Esophagus squamous epithelium (tissue), 5 donors: Measurements from ENCODE around the gene DNAJC15. TPM values are rescaled to one million over a fixed set of nuclear protein-coding genes. Genes with fewer than 3 reads are reported as not detected.

ENCODE experiments used
- DNase-seq: peaks from one replicate; lab custom pipeline; 2025; lab: John Stamatoyannopoulos, UW
- H3K27ac ChIP-seq, 4 donors: fragments of 200-600 bp; sonication (generic); one replicate each; pipeline ENCODE4 v1.5.1; 2016 to 2019; ENCODE audit warnings: mild to moderate bottlenecking in 1 of 4
- H3K27me3 ChIP-seq, 4 donors: fragments of 200-600 bp; sonication (generic); 1 replicate in 3 of 4; 2 replicates in 1 of 4; pipeline versions ENCODE4 v1.5.1 to v1.6.0; 2017 to 2021; ENCODE audit warnings: antibody characterized with exemption in 1 of 4
- H3K36me3 ChIP-seq, 3 donors: fragments of 200-600 bp; sonication (generic); one replicate each; pipeline ENCODE4 v1.5.1; 2016 to 2019
- H3K4me1 ChIP-seq, 3 donors: fragments of 200-600 bp; sonication (generic); one replicate each; pipeline ENCODE4 v1.5.1; 2017 to 2019
- H3K4me3 ChIP-seq, 4 donors: fragments of 200-600 bp; sonication (generic); 1 replicate in 3 of 4; 2 replicates in 1 of 4; pipeline ENCODE4 v1.5.1; 2016 to 2019; ENCODE audit warnings: mild to moderate bottlenecking in 2 of 4, moderate library complexity in 1 of 4
- H3K9me3 ChIP-seq, 3 donors: fragments of 200-600 bp; sonication (generic); one replicate each; pipeline ENCODE4 v1.5.1; 2016 to 2019
- POLR2A ChIP-seq, 4 donors: fragments of 450-650 bp; IDR thresholded peaks; one replicate each; pipeline ENCODE4 v1.6.1; 2017; ENCODE audit warnings: antibody characterized with exemption in 4 of 4, mild to moderate bottlenecking in 4 of 4, moderate library complexity in 3 of 4
- WGBS, 2 donors: methylation state at CpG; one replicate each; pipeline ENCODE4 v1.1.5; 2018; 5-methylcytosine and 5-hydroxymethylcytosine counted together
- intact Hi-C: fragments of 100-400 bp; cut with DNase I; formaldehyde crosslinking; loops from one replicate; pipeline ENCODE4 v1.15.0; 2022
- total RNA-seq, 4 donors: library from RNA; depleted of rRNA; stranded (reverse); fragments of >200 nt; gene quantifications; one replicate each; pipeline ENCODE4 v1.1.0, GENCODE V29; 2016
- TF ChIP-seq, protein P1 (sequence below), 6 experiments: fragments of 450-650 bp in 4 of 6; fragments of 200-600 bp in 2 of 6; sonication (generic) in 2 of 6; IDR thresholded peaks; one replicate each; pipeline ENCODE4 v1.5.1; 2016 to 2019; ENCODE audit warnings: antibody characterized with exemption in 6 of 6, mild to moderate bottlenecking in 4 of 6, moderate library complexity in 4 of 6
- donor health status: DM: yes; HTN: yes; CAD: no.

The DNAJC15 gene
- total RNA-seq, 4 donors from 2014 or later = 2.9 to 15.0 (median 9.0) TPM

GRCh38 chr13:43122791-43123190 is 99.4 kb downstream of the DNAJC15 start:
- no peaks in the 10 kb centered on the region for H3K36me3 ChIP-seq
- H3K4me3 ChIP-seq = no peak overlapping the region
- WGBS, 2 donors = 71 to 86% methylated on average over 4 of the region's 6 CpGs
- H3K27me3 ChIP-seq = peaks cover 0 to 10% (median 0%) of the 10 kb centered on the region in 4 donors
- DNase-seq = no peak
- H3K4me1 ChIP-seq = no peaks in the 10 kb centered on the region
- intact Hi-C loops = no loop called here
- no peak overlapping the region for H3K27ac ChIP-seq
- H3K9me3 ChIP-seq = no peaks in the 10 kb centered on the region
- TF ChIP-seq POLR2A (IDR thresholded peaks at IDR 0.05) = no peak
- TF ChIP-seq, protein P1, sequence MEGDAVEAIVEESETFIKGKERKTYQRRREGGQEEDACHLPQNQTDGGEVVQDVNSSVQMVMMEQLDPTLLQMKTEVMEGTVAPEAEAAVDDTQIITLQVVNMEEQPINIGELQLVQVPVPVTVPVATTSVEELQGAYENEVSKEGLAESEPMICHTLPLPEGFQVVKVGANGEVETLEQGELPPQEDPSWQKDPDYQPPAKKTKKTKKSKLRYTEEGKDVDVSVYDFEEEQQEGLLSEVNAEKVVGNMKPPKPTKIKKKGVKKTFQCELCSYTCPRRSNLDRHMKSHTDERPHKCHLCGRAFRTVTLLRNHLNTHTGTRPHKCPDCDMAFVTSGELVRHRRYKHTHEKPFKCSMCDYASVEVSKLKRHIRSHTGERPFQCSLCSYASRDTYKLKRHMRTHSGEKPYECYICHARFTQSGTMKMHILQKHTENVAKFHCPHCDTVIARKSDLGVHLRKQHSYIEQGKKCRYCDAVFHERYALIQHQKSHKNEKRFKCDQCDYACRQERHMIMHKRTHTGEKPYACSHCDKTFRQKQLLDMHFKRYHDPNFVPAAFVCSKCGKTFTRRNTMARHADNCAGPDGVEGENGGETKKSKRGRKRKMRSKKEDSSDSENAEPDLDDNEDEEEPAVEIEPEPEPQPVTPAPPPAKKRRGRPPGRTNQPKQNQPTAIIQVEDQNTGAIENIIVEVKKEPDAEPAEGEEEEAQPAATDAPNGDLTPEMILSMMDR (IDR thresholded peaks at IDR 0.05) = no peak

GRCh38 chr13:43123856-43124255 is 100.5 kb downstream of the DNAJC15 start:
- Histone ChIP-seq H3K36me3 (no peaks in the 10 kb centered on the region), H3K27me3 (peaks cover 0 to 8% (median 0%) of the 10 kb centered on the region in 4 donors), H3K4me3 (no peak overlapping the region), H3K4me1 (no peaks in the 10 kb centered on the region), H3K27ac (no peak overlapping the region), H3K9me3 (no peaks in the 10 kb centered on the region)
- intact Hi-C loops = no loop called here
- WGBS, 2 donors = 90 to 95% methylated on average over 4 to 6 of the region's 6 CpGs
- TF ChIP-seq, protein P1 (IDR thresholded peaks at IDR 0.05) = no peak
- no peak for TF ChIP-seq POLR2A (IDR thresholded peaks at IDR 0.05)
- no peak for DNase-seq

DNA sequence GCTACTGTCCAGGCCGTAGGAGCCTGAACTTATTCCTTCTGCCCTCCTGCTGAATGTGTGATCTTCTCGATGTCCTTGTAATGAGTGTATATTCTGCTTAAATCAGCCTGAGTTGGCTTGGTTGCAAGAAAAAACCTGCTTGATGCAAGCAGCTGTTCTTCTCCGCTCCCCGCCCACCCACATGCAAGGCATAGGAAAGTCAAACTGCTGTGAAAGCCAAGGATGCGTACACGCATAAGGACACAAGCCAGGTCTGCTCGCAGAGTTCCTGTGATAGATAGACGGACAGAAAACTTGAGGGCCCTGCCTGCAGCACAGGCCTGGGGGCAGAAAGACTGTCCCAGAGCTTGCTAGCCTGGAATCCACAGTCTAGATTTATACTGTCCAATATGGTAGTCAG is 101.1 kb downstream of the DNAJC15 start:
- 80 to 81% methylated on average over 8 of the region's 8 CpGs for WGBS, 2 donors

DNA sequence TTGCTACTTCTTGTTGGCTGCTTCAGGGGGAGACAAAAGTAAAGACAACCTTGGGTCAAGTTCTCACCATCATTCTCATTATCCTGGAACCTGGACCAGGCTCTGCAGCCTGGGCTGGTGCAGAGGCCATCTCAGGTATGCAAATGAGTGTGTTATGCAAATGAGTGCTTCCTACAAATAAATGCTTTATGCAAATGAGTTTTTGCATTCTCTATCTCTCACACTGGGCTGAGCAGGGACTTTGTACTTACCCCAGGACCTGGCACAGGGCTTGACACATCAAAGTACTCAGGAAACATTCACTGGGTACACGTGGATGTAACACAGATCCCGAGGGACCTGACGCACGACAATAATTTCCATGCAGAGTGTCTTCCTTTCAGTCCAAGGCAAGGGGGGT is 103.0 kb downstream of the DNAJC15 start:
- Histone ChIP-seq H3K27me3 (no peaks in the 10 kb centered on the region), H3K9me3 (no peaks in the 10 kb centered on the region), H3K36me3 (no peaks in the 10 kb centered on the region), H3K4me1 (no peaks in the 10 kb centered on the region), H3K4me3 (no peak overlapping the region), H3K27ac (no peak overlapping the region)
- intact Hi-C loops = no loop called here
- WGBS, 2 donors = 43 to 78% methylated on average over 3 to 4 of the region's 4 CpGs
- no peak for DNase-seq
- TF ChIP-seq, protein P1 (IDR thresholded peaks at IDR 0.05) = no peak
- no peak for TF ChIP-seq POLR2A (IDR thresholded peaks at IDR 0.05)

More for the DNA sequence above, 101.1 kb downstream of the DNAJC15 start:
- intact Hi-C loops = no loop called here
- no peak for DNase-seq
- Histone ChIP-seq H3K27ac (no peak overlapping the region), H3K4me1 (no peaks in the 10 kb centered on the region), H3K27me3 (peaks cover 0 to 2% (median 0%) of the 10 kb centered on the region in 4 donors), H3K4me3 (no peak overlapping the region), H3K36me3 (no peaks in the 10 kb centered on the region), H3K9me3 (no peaks in the 10 kb centered on the region)
- TF ChIP-seq, protein P1 (IDR thresholded peaks at IDR 0.05) = no peak
- no peak for TF ChIP-seq POLR2A (IDR thresholded peaks at IDR 0.05)

GRCh38 chr13:43127103-43127798 is 103.9 kb downstream of the DNAJC15 start:
- no peaks in the 10 kb centered on the region for H3K9me3 ChIP-seq
- DNase-seq = no peak
- intact Hi-C loops = no loop called here
- H3K36me3 ChIP-seq = no peaks in the 10 kb centered on the region
- TF ChIP-seq, protein P1 (IDR thresholded peaks at IDR 0.05) = no peak
- no peak for TF ChIP-seq POLR2A (IDR thresholded peaks at IDR 0.05)
- 67 to 72% methylated on average over 9 of the region's 9 CpGs for WGBS, 2 donors
- no peak overlapping the region for H3K27ac ChIP-seq
- H3K27me3 ChIP-seq = no peaks in the 10 kb centered on the region
- no peak overlapping the region for H3K4me3 ChIP-seq
- H3K4me1 ChIP-seq = no peaks in the 10 kb centered on the region
